OCI-LY1 (cell line): Measurements from ENCODE around the gene IQSEC3.

Experiments used
- H2AFZ ChIP-seq: fragments of 200-600 bp; sonication (generic), shearing (Covaris generic); 2 replicates; pipeline ENCODE4 v1.6.0; 2014; ENCODE audit warnings: antibody characterized with exemption, mild to moderate bottlenecking, low read length
- H3F3A ChIP-seq: fragments of 200-600 bp; sonication (generic), shearing (Covaris generic); 2 replicates; pipeline ENCODE4 v1.6.0; 2014; ENCODE audit warnings: mild to moderate bottlenecking, antibody characterized with exemption, low read length, moderate library complexity; ENCODE audit not compliant: insufficient read depth
- H3K27ac ChIP-seq: fragments of 200-600 bp; sonication (generic); 2 replicates; pipeline ENCODE4 v1.5.1; 2014; ENCODE audit warnings: low read length, mixed run types, mild to moderate bottlenecking, low read depth; ENCODE audit not compliant: poor library complexity, severe bottlenecking
- H3K27me3 ChIP-seq: fragments of 200-600 bp; sonication (generic); 2 replicates; pipeline ENCODE4 v1.6.0; 2014; ENCODE audit warnings: antibody characterized with exemption, mild to moderate bottlenecking, low read length, moderate library complexity; ENCODE audit not compliant: insufficient read depth
- H3K36me3 ChIP-seq: fragments of 200-600 bp; sonication (generic); 2 replicates; pipeline ENCODE4 v1.6.1; 2014; ENCODE audit warnings: mild to moderate bottlenecking, antibody characterized with exemption, low read length, moderate library complexity, mixed read lengths; ENCODE audit not compliant: insufficient read depth
- H3K4me1 ChIP-seq: fragments of 200-600 bp; sonication (generic); 2 replicates; pipeline ENCODE4 v1.5.1; 2014; ENCODE audit warnings: mild to moderate bottlenecking, low read length, moderate library complexity; ENCODE audit not compliant: insufficient read depth, severe bottlenecking
- H3K4me2 ChIP-seq: fragments of 200-600 bp; sonication (generic), shearing (Covaris generic); 2 replicates; pipeline ENCODE4 v1.6.1; 2014; ENCODE audit warnings: low read length
- H3K4me3 ChIP-seq: fragments of 200-600 bp; sonication (generic); 2 replicates; pipeline ENCODE4 v1.5.1; 2014; ENCODE audit warnings: low read length, low read depth, mild to moderate bottlenecking, mixed read lengths; ENCODE audit not compliant: poor library complexity, severe bottlenecking
- H3K79me2 ChIP-seq: fragments of 200-600 bp; shearing (Covaris generic); 2 replicates; pipeline ENCODE4 v1.6.1; 2016; ENCODE audit warnings: mixed run types, low read length, mixed read lengths; ENCODE audit not compliant: insufficient read depth
- H3K9ac ChIP-seq: fragments of 200-600 bp; sonication (generic), shearing (Covaris generic); 2 replicates; pipeline ENCODE4 v1.6.1; 2014; ENCODE audit warnings: mild to moderate bottlenecking, low read length, mixed read lengths
- H3K9me2 ChIP-seq: fragments of 200-600 bp; sonication (generic), shearing (Covaris generic); 2 replicates; pipeline ENCODE4 v1.6.1; 2014; ENCODE audit warnings: low read depth, mild to moderate bottlenecking, low read length, mixed read lengths
- H3K9me3 ChIP-seq: fragments of 200-600 bp; shearing (Covaris generic); 2 replicates; pipeline ENCODE4 v1.6.1; 2014; ENCODE audit warnings: low read length, mixed read lengths
- H4K20me1 ChIP-seq: fragments of 200-600 bp; sonication (generic), shearing (Covaris generic); 2 replicates; pipeline ENCODE4 v1.6.0; 2016; ENCODE audit warnings: mild to moderate bottlenecking, low read length; ENCODE audit not compliant: insufficient read depth
- EZH2 ChIP-seq: fragments of 200-600 bp; sonication (generic), shearing (Covaris generic); IDR thresholded peaks from 2 replicates; pipeline ENCODE4 v1.8.0; 2017; ENCODE audit warnings: borderline replicate concordance, mixed run types, mild to moderate bottlenecking, antibody characterized with exemption, low read length, moderate library complexity, mixed read lengths
- TF ChIP-seq, protein P1 (sequence below): fragments of 200-600 bp; sonication (generic), shearing (Covaris generic); IDR thresholded peaks from 2 replicates; pipeline ENCODE4 v1.5.1; 2017; ENCODE audit warnings: mild to moderate bottlenecking, antibody characterized with exemption, low read length, moderate library complexity, mixed read lengths

Gene IQSEC3

DNA sequence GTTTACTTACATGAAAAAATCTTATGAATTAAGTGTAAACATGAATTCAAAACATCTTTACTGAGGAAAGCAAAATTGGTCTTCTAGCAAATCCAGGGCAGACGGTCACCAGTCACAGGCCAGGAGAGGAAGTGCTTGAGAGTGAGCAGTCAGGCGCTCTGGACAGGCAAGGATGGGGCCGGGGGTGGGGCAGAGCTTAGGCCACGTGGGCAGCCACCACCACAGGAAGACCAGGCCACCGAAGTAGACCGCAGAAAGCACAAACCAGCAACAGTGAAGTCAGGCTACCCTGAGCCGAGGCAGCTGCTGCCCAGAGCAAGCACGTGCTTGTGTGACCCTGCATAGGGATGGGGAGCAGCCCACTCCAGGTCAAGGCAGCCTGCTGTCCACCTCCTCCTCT lies 113.9 kb downstream of the IQSEC3 start:
- no peak for TF ChIP-seq EZH2
- no peak overlapping the region for H2AFZ ChIP-seq
- no peaks in the 10 kb centered on the region for H3K36me3 ChIP-seq
- no peaks in the 10 kb centered on the region for H3K9me3 ChIP-seq
- H3K9me2 ChIP-seq = no peaks in the 10 kb centered on the region
- H3K4me3 ChIP-seq = no peak overlapping the region
- H3K79me2 ChIP-seq = no peaks in the 10 kb centered on the region
- H3K9ac ChIP-seq = no peak overlapping the region
- no peaks in the 10 kb centered on the region for H3K4me1 ChIP-seq
- H3K4me2 ChIP-seq = no peak overlapping the region
- H4K20me1 ChIP-seq = no peaks in the 10 kb centered on the region
- peaks cover 21% of the 10 kb centered on the region; the same call in 1 of the 2 replicates for H3K27me3 ChIP-seq
- H3K27ac ChIP-seq = no peak overlapping the region
- H3F3A ChIP-seq = no peaks in the 10 kb centered on the region

DNA sequence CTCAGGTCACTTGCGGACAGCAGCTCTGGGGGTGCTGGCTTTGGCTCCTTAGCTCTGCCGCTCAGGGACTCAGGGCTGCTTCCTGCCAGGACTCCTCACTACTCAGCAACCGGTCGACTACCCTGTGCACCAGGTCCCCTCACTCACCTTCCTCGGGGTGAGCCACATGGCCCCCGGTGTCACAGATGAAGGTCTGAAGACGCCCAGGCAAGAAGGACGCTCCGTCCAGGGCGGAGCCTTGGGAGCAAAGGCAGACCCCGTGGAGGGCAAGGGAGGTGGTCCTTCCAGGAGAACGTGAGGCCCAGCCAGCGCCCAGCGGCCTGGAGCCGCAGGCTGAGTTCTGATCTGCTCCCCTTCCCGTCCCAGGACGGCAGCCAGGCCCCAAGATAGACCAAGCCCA lies 115.4 kb downstream of the IQSEC3 start:
- Histone ChIP-seq H3K27me3 (peaks cover 21% of the 10 kb centered on the region; the same call in 1 of the 2 replicates), H3K79me2 (no peaks in the 10 kb centered on the region), H3K4me1 (no peaks in the 10 kb centered on the region), H4K20me1 (no peaks in the 10 kb centered on the region), H3F3A (no peaks in the 10 kb centered on the region), H3K9me2 (no peaks in the 10 kb centered on the region), H3K4me2 (no peak overlapping the region), H3K36me3 (no peaks in the 10 kb centered on the region), H3K9ac (no peak overlapping the region), H2AFZ (no peak overlapping the region), H3K9me3 (no peaks in the 10 kb centered on the region), H3K27ac (no peak overlapping the region), H3K4me3 (no peak overlapping the region)
- TF ChIP-seq, protein P1, sequence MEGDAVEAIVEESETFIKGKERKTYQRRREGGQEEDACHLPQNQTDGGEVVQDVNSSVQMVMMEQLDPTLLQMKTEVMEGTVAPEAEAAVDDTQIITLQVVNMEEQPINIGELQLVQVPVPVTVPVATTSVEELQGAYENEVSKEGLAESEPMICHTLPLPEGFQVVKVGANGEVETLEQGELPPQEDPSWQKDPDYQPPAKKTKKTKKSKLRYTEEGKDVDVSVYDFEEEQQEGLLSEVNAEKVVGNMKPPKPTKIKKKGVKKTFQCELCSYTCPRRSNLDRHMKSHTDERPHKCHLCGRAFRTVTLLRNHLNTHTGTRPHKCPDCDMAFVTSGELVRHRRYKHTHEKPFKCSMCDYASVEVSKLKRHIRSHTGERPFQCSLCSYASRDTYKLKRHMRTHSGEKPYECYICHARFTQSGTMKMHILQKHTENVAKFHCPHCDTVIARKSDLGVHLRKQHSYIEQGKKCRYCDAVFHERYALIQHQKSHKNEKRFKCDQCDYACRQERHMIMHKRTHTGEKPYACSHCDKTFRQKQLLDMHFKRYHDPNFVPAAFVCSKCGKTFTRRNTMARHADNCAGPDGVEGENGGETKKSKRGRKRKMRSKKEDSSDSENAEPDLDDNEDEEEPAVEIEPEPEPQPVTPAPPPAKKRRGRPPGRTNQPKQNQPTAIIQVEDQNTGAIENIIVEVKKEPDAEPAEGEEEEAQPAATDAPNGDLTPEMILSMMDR = no peak
- TF ChIP-seq EZH2 = no peak

- no peak overlapping the region for H3K27ac ChIP-seq
- no peaks in the 10 kb centered on the region for H3K9me3 ChIP-seq
- no peaks in the 10 kb centered on the region for H3K9me2 ChIP-seq
- H3K36me3 ChIP-seq = no peaks in the 10 kb centered on the region
- no peaks in the 10 kb centered on the region for H3K4me1 ChIP-seq
- no peak overlapping the region for H3K4me3 ChIP-seq
- H3K79me2 ChIP-seq = no peaks in the 10 kb centered on the region
- no peak for TF ChIP-seq EZH2
- TF ChIP-seq, protein P1 = no peak
- no peak overlapping the region for H3K9ac ChIP-seq
- no peaks in the 10 kb centered on the region for H4K20me1 ChIP-seq
- no peaks in the 10 kb centered on the region for H3F3A ChIP-seq
- H3K27me3 ChIP-seq = peaks cover 21% of the 10 kb centered on the region; the same call in 1 of the 2 replicates
- no peak overlapping the region for H2AFZ ChIP-seq
- no peak overlapping the region for H3K4me2 ChIP-seq
These were observed 115.9 kb downstream of the IQSEC3 start for GRCh38 chr12:182381-182892.
